SK-N-SH treated with all-trans-retinoic acid at 6 μM for 48 hours (cell line): Measurements from ENCODE around the gene SCFD2.
A peak's percentile ranks its signal among the peaks of the same experiment; 100 is the strongest.
"Not testable (repeated sequence)": the region's sequence is repeated elsewhere in the genome, so short reads cannot be mapped to it uniquely, and the experiment has no call there.

Source experiments
- ATAC-seq: fragments of 200-7000 bp; cut with Tn5 transposase; 3 replicates; pipeline ENCODE4 v1.9.1; 2020; ENCODE audit warnings: mild to moderate bottlenecking, moderate library complexity
- ARNTL ChIP-seq: fragments of 450-650 bp; formaldehyde crosslinking; IDR thresholded peaks from 2 replicates; pipeline ENCODE4 v1.5.0; 2020; ENCODE audit warnings: low read depth, mild to moderate bottlenecking, moderate library complexity, borderline replicate concordance
- BACH2 ChIP-seq: fragments of 250-450 bp; sonication (Bioruptor Pico); IDR thresholded peaks from 2 replicates; pipeline ENCODE4 v1.9.0; 2021; ENCODE audit warnings: mild to moderate bottlenecking, borderline replicate concordance
- CSDC2 ChIP-seq: fragments of 250-450 bp; sonication (Bioruptor Pico); IDR thresholded peaks from 2 replicates; pipeline ENCODE4 v1.5.0; 2020; ENCODE audit warnings: mild to moderate bottlenecking, moderate library complexity
- ESRRG ChIP-seq: fragments of 250-450 bp; sonication (Bioruptor Pico); IDR thresholded peaks from 2 replicates; pipeline ENCODE4 v1.6.1; 2021; ENCODE audit warnings: mild to moderate bottlenecking
- GLIS3 ChIP-seq: fragments of 250-450 bp; sonication (Bioruptor Pico); IDR thresholded peaks from 2 replicates; pipeline ENCODE4 v1.5.0; 2020; ENCODE audit warnings: mild to moderate bottlenecking, moderate library complexity
- ISL1 ChIP-seq: fragments of 250-450 bp; sonication (Bioruptor Pico); IDR thresholded peaks from 2 replicates; pipeline ENCODE4 v2.1.2; 2022; ENCODE audit warnings: mild to moderate bottlenecking, moderate library complexity
- OSR1 ChIP-seq: fragments of 250-450 bp; sonication (Bioruptor Pico); IDR thresholded peaks from 2 replicates; pipeline ENCODE4 v1.8.0; 2022; ENCODE audit warnings: moderate library complexity, mild to moderate bottlenecking, inconsistent platforms
- PATZ1 ChIP-seq: fragments of 250-450 bp; sonication (Bioruptor Pico); IDR thresholded peaks from 2 replicates; pipeline ENCODE4 v1.8.0; 2020; ENCODE audit warnings: mild to moderate bottlenecking, moderate library complexity, borderline replicate concordance
- POU6F1 ChIP-seq: fragments of 250-450 bp; sonication (Bioruptor Pico); IDR thresholded peaks from 2 replicates; pipeline ENCODE4 v1.8.0; 2021; ENCODE audit warnings: low read depth, mild to moderate bottlenecking, moderate library complexity, borderline replicate concordance
- PPARA ChIP-seq: fragments of 250-450 bp; sonication (Bioruptor Pico); IDR thresholded peaks from 2 replicates; pipeline ENCODE4 v1.5.0; 2020; ENCODE audit warnings: mild to moderate bottlenecking, borderline replicate concordance
- RARB ChIP-seq: fragments of 250-450 bp; sonication (Bioruptor Pico); IDR thresholded peaks from 2 replicates; pipeline ENCODE4 v1.8.0; 2021; ENCODE audit warnings: mild to moderate bottlenecking, moderate library complexity
- SNAI2 ChIP-seq: fragments of 250-450 bp; sonication (Bioruptor Pico); IDR thresholded peaks from 2 replicates; pipeline ENCODE4 v1.5.0; 2020; ENCODE audit warnings: mild to moderate bottlenecking, moderate library complexity
- TCF4 ChIP-seq: fragments of 250-450 bp; sonication (Bioruptor Pico); IDR thresholded peaks from 2 replicates; pipeline ENCODE4 v1.8.0; 2021; ENCODE audit warnings: mild to moderate bottlenecking, moderate library complexity, borderline replicate concordance
- TOX ChIP-seq: fragments of 250-450 bp; sonication (Bioruptor Pico); IDR thresholded peaks from 2 replicates; pipeline ENCODE4 v1.8.0; 2021; ENCODE audit warnings: mild to moderate bottlenecking, moderate library complexity, borderline replicate concordance
- ZC3H10 ChIP-seq: fragments of 250-450 bp; sonication (Bioruptor Pico); IDR thresholded peaks from 2 replicates; pipeline ENCODE4 v1.5.1; 2021; ENCODE audit warnings: mild to moderate bottlenecking, moderate library complexity
- ZFP3 ChIP-seq: fragments of 250-450 bp; sonication (Bioruptor Pico); IDR thresholded peaks from 2 replicates; pipeline ENCODE4 v1.5.0; 2020; ENCODE audit warnings: mild to moderate bottlenecking, moderate library complexity
- ZFP30 ChIP-seq: fragments of 450-650 bp; formaldehyde crosslinking; IDR thresholded peaks from 2 replicates; pipeline ENCODE4 v1.5.0; 2022; ENCODE audit warnings: mild to moderate bottlenecking, moderate library complexity
- ZNF565 ChIP-seq: fragments of 450-650 bp; formaldehyde crosslinking; conservative IDR thresholded peaks from 2 replicates; pipeline ENCODE4 v1.5.0; 2020; ENCODE audit warnings: low read depth, mild to moderate bottlenecking, moderate library complexity
- ZNF70 ChIP-seq: fragments of 450-650 bp; formaldehyde crosslinking; IDR thresholded peaks from 2 replicates; pipeline ENCODE4 v1.5.0; 2020; ENCODE audit warnings: mild to moderate bottlenecking, moderate library complexity
- ZNF8 ChIP-seq: fragments of 450-650 bp; formaldehyde crosslinking; IDR thresholded peaks from 2 replicates; pipeline ENCODE4 v1.5.0; 2020; ENCODE audit warnings: mild to moderate bottlenecking, moderate library complexity
- TF ChIP-seq, protein P1 (sequence below): fragments of 250-450 bp; sonication (Bioruptor Pico); IDR thresholded peaks from 2 replicates; pipeline ENCODE4 v1.5.0; 2020; ENCODE audit warnings: mild to moderate bottlenecking, moderate library complexity
- TF ChIP-seq, protein P2 (sequence below): fragments of 250-450 bp; sonication (Bioruptor Pico); IDR thresholded peaks from 2 replicates; pipeline ENCODE4 v1.5.1; 2021; ENCODE audit warnings: mild to moderate bottlenecking, moderate library complexity

The SCFD2 gene

GRCh38 chr4:53307210-53307609 is 58.7 kb downstream of the SCFD2 start:
- TF ChIP-seq RARB (CRISPR knock-in tag), result no peak
- TF ChIP-seq ZFP30 (CRISPR knock-in tag), result no peak
- TF ChIP-seq ZC3H10 (CRISPR knock-in tag), result no peak
- TF ChIP-seq OSR1 (CRISPR knock-in tag), result no peak
- TF ChIP-seq TCF4 (CRISPR knock-in tag), result no peak
- no peak for TF ChIP-seq ZFP3 (CRISPR knock-in tag)
- no peak for TF ChIP-seq ZNF70 (CRISPR knock-in tag)
- no peak for TF ChIP-seq ARNTL
- TF ChIP-seq ZNF565, result no peak
- TF ChIP-seq PATZ1 (CRISPR knock-in tag), result no peak
- TF ChIP-seq ZNF8 (CRISPR knock-in tag), result no peak
- ATAC-seq, result peak; percentile 58

- peak; percentile 72 for ATAC-seq
- peak; percentile 93 for TF ChIP-seq ZNF70 (CRISPR knock-in tag)
- no peak for TF ChIP-seq SNAI2 (CRISPR knock-in tag)
Measured at GRCh38 chr4:53306729-53307128, 59.1 kb downstream of the SCFD2 start.

DNA sequence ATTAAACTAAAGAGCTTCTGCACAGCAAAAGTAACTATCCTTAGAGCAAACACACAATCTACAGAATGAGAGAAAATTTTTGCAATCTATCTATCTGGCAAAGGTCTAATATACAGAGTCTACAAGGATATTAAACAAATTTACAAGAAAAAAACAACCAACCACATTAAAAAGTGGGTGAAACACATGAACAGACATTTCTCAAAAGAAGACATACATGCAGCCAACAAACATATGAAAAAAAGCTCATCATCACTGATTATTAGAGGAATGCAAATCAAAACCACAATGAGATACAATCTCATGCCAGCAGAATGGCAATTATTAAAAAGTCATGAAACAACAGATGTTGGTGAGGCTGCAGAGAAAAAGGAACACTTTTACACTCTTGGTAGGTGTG is 73.7 kb downstream of the SCFD2 start:
- not testable (repeated sequence) for ATAC-seq

DNA sequence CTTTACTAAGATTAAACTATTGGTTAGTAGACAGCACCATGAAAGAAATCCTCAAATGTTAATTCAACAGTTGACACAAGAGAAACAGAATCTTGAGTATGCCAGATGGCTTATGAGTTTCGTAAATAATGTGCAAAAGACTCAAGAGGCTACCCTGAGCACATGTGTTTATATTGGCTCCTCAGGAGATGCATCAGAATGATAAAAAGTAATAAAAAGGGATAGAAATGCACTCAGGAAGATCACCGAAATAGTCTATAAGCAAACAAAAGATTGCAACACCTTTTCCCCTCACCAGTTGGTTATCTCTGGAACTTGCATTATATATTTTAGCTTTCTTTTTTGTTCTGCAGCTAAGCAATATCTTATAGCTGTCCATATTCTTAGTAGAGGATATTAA is 84.4 kb downstream of the SCFD2 start:
- ATAC-seq, result no peak
- TF ChIP-seq ZFP3 (CRISPR knock-in tag) (no peak), ZNF565 (no peak), PATZ1 (CRISPR knock-in tag) (no peak), ISL1 (CRISPR knock-in tag) (no peak), CSDC2 (CRISPR knock-in tag) (no peak), ZFP30 (CRISPR knock-in tag) (no peak), ESRRG (CRISPR knock-in tag) (no peak), TCF4 (CRISPR knock-in tag) (no peak), ARNTL (no peak), PPARA (CRISPR knock-in tag) (no peak), ZNF70 (CRISPR knock-in tag) (no peak), RARB (CRISPR knock-in tag) (no peak), TOX (CRISPR knock-in tag) (no peak), BACH2 (CRISPR knock-in tag) (no peak), OSR1 (CRISPR knock-in tag) (no peak)
- TF ChIP-seq, protein P1, sequence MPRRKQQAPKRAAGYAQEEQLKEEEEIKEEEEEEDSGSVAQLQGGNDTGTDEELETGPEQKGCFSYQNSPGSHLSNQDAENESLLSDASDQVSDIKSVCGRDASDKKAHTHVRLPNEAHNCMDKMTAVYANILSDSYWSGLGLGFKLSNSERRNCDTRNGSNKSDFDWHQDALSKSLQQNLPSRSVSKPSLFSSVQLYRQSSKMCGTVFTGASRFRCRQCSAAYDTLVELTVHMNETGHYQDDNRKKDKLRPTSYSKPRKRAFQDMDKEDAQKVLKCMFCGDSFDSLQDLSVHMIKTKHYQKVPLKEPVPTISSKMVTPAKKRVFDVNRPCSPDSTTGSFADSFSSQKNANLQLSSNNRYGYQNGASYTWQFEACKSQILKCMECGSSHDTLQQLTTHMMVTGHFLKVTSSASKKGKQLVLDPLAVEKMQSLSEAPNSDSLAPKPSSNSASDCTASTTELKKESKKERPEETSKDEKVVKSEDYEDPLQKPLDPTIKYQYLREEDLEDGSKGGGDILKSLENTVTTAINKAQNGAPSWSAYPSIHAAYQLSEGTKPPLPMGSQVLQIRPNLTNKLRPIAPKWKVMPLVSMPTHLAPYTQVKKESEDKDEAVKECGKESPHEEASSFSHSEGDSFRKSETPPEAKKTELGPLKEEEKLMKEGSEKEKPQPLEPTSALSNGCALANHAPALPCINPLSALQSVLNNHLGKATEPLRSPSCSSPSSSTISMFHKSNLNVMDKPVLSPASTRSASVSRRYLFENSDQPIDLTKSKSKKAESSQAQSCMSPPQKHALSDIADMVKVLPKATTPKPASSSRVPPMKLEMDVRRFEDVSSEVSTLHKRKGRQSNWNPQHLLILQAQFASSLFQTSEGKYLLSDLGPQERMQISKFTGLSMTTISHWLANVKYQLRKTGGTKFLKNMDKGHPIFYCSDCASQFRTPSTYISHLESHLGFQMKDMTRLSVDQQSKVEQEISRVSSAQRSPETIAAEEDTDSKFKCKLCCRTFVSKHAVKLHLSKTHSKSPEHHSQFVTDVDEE (CRISPR knock-in tag), result no peak
- TF ChIP-seq, protein P2, sequence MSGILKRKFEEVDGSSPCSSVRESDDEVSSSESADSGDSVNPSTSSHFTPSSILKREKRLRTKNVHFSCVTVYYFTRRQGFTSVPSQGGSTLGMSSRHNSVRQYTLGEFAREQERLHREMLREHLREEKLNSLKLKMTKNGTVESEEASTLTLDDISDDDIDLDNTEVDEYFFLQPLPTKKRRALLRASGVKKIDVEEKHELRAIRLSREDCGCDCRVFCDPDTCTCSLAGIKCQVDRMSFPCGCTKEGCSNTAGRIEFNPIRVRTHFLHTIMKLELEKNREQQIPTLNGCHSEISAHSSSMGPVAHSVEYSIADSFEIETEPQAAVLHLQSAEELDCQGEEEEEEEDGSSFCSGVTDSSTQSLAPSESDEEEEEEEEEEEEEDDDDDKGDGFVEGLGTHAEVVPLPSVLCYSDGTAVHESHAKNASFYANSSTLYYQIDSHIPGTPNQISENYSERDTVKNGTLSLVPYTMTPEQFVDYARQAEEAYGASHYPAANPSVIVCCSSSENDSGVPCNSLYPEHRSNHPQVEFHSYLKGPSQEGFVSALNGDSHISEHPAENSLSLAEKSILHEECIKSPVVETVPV, result no peak

DNA sequence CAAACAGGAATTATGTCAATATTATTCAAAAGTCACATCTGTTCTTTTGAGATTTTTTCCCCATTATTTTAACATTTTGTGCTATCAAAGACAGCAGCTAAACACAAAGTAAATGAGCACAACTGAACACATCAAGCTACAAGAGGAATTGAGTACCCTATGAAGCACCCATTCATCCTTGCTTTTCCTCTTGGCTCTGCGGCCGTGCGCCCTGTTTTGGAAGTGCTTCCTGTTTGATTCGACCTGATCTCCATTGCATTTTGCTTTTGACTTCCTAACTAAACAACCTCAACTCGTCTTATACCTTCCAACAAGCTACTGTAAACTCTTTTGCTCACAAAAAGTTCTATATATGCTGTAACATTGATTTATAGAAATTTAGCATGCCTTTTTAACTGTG is 85.0 kb downstream of the SCFD2 start:
- no peak for ATAC-seq
- no peak for TF ChIP-seq ARNTL
- no peak for TF ChIP-seq OSR1 (CRISPR knock-in tag)
- TF ChIP-seq PPARA (CRISPR knock-in tag), result no peak
- no peak for TF ChIP-seq GLIS3
- no peak for TF ChIP-seq SNAI2 (CRISPR knock-in tag)
- no peak for TF ChIP-seq BACH2 (CRISPR knock-in tag)
- TF ChIP-seq ZFP3 (CRISPR knock-in tag), result no peak
- no peak for TF ChIP-seq POU6F1
